Uterus (tissue), 2 donors: ENCODE results near the gene TYW3.

ENCODE experiments used
- POLR2A ChIP-seq, 2 donors: fragments of 450-650 bp; IDR thresholded peaks; one replicate each; pipeline ENCODE4 v1.6.1; 2016; ENCODE audit warnings: antibody characterized with exemption in 2 of 2, mild to moderate bottlenecking in 1 of 2, moderate library complexity in 1 of 2
- TF ChIP-seq, protein P1 (sequence below), 4 experiments: fragments of 200-600 bp in 2 of 4; fragments of 450-650 bp in 2 of 4; sonication (generic) in 2 of 4; IDR thresholded peaks; one replicate each; pipeline ENCODE4 v1.5.1; 2016 to 2019; ENCODE audit warnings: antibody characterized with exemption in 4 of 4, mild to moderate bottlenecking in 2 of 4, moderate library complexity in 1 of 4

DNA sequence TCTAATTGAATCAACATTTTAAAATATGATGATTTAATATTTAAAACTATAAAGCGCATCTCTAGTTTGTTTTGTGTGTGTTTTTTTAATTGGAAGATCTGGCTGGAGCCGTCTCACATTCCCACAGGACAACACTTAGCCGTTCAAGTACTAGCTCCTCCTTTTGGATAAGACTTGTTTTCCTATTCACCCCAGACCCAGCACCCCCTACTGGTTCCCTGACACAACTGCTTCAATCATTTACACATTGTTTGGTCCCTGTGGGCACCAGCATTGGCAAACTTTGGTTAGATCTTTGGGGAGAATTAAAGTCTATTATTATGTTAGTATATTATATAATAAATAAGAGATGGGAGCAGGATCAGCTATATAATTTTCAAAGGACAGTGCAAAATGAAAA, 34.5 kb downstream of the TYW3 start:
- TF ChIP-seq, protein P1, sequence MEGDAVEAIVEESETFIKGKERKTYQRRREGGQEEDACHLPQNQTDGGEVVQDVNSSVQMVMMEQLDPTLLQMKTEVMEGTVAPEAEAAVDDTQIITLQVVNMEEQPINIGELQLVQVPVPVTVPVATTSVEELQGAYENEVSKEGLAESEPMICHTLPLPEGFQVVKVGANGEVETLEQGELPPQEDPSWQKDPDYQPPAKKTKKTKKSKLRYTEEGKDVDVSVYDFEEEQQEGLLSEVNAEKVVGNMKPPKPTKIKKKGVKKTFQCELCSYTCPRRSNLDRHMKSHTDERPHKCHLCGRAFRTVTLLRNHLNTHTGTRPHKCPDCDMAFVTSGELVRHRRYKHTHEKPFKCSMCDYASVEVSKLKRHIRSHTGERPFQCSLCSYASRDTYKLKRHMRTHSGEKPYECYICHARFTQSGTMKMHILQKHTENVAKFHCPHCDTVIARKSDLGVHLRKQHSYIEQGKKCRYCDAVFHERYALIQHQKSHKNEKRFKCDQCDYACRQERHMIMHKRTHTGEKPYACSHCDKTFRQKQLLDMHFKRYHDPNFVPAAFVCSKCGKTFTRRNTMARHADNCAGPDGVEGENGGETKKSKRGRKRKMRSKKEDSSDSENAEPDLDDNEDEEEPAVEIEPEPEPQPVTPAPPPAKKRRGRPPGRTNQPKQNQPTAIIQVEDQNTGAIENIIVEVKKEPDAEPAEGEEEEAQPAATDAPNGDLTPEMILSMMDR (IDR thresholded peaks at IDR 0.05), result no peak
- no peak for TF ChIP-seq POLR2A (IDR thresholded peaks at IDR 0.05)
